ENCODE data around the gene BLID. TPM values are rescaled to one million over a fixed set of nuclear protein-coding genes. Genes with fewer than 3 reads are reported as not detected.

Gene BLID
- total RNA-seq, 1 donor from 2014 or later = not detected

DNA sequence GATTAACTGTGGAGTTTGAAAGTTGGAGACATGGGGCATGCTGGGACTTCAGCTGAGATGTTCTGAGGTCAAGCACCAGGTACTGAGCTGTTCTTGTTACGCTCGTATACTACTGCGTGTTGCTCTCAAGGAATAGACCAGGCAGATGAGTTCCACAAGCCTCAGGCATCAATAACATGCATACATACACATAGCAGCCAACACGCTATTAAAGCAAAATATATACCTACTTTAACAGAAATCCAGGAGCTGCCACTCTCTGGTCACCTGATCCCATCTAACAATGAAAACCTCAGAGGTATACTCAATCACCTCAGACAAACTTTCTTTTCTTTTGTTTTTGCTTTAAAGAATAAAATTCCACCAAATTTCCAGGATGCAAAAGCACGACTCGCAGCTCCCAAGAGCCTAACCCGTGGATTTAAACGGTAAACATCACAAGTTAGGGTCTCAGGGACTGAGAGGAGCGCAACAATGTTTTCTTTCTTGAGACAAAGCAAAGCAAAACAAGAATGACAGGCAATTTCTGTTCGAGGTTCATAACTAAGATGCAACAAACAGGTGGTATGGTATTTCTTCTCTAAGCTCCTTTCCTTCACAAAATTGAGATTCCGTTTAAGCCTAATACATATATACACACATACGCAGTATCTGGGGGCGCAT is 16.5 kb downstream of the BLID start:
- Mint-ChIP-seq H3K27ac (no peak overlapping the region), H3K27me3 (ENCODE audit: low read depth) (peaks cover 28% of the 10 kb centered on the region), H3K4me3 (ENCODE audit: low read depth) (no peak overlapping the region), H3K36me3 (ENCODE audit: low read depth) (no peaks in the 10 kb centered on the region), H3K4me1 (ENCODE audit: low read depth) (peaks cover 1% of the 10 kb centered on the region), H3K9me3 (no peaks in the 10 kb centered on the region)
- DNase-seq (ENCODE audit: low spot score) = no peak
- intact Hi-C loops (cut with micrococcal nuclease) = no loop called here

DNA sequence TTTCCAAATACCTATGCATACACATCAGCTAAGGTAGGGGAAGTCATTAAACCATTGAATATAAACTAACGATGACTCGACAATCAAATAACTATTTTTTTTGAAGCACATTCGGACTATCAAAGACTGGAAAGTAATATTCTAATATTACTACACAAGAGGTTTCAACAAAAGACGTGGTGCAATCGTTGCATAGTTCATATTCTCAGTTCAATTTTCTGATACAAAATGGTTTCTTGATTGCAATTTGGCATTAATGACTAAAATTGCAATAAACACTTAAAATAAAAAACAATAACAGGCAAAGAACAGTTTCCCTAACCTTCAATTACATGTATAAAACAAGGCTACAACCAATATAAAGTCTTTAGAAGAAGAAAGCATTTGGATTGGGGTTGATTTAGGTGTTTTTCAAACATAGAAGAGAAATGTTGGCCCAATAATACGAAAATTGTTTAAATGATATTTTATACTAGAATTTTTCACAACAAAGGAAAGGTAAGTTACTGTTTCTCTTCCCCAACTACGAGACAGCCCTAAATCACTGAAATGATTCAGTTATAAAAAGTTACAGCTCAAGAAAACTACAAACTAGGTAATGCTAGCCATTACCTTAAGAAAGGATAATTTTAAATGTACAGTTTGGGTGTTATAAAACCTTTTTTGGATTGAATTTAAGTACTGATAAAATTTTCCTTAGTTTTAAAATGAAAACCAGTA is 17.6 kb downstream of the BLID start:
- Mint-ChIP-seq H3K27ac (no peak overlapping the region), H3K4me1 (ENCODE audit: low read depth) (peaks cover 1% of the 10 kb centered on the region), H3K36me3 (ENCODE audit: low read depth) (no peaks in the 10 kb centered on the region), H3K27me3 (ENCODE audit: low read depth) (peaks cover 28% of the 10 kb centered on the region), H3K9me3 (no peaks in the 10 kb centered on the region), H3K4me3 (ENCODE audit: low read depth) (no peak overlapping the region)
- intact Hi-C loops (cut with micrococcal nuclease) = no loop called here
- DNase-seq (ENCODE audit: low spot score) = no peak

DNA sequence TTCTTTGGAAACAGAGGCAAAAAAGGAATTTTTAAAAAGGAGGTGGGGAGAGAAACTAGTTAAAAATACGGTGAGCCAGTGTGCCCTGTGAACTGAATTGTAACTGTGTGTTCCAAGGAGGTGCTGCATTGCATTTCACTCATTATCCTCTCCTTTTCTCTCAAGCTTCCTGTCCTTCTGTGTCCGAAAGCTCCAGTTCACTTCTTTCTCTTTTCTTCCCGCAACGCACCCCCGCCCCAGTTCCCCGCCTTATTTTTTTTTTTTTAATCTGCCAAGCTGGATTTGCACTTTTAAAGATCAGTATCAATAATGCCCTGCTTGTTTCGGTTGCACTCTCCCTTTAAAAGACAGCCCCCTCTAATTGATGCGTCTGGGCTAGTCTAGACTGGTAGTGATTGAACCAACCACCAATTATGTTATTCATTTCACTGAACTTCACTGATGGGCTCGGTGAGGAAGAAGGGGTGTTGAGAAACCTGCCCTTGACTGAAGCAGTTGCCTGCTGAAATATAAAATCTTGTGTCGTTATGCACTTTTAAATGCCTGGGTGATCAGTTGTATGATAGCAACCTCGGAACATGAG is 18.5 kb downstream of the BLID start:
- Mint-ChIP-seq H3K4me1 (ENCODE audit: low read depth) (peaks cover 1% of the 10 kb centered on the region), H3K9me3 (no peaks in the 10 kb centered on the region), H3K27ac (no peak overlapping the region), H3K27me3 (ENCODE audit: low read depth) (peaks cover 28% of the 10 kb centered on the region), H3K4me3 (ENCODE audit: low read depth) (no peak overlapping the region), H3K36me3 (ENCODE audit: low read depth) (no peaks in the 10 kb centered on the region)
- intact Hi-C loops (cut with micrococcal nuclease) = no loop called here
- DNase-seq (ENCODE audit: low spot score) = no peak

DNA sequence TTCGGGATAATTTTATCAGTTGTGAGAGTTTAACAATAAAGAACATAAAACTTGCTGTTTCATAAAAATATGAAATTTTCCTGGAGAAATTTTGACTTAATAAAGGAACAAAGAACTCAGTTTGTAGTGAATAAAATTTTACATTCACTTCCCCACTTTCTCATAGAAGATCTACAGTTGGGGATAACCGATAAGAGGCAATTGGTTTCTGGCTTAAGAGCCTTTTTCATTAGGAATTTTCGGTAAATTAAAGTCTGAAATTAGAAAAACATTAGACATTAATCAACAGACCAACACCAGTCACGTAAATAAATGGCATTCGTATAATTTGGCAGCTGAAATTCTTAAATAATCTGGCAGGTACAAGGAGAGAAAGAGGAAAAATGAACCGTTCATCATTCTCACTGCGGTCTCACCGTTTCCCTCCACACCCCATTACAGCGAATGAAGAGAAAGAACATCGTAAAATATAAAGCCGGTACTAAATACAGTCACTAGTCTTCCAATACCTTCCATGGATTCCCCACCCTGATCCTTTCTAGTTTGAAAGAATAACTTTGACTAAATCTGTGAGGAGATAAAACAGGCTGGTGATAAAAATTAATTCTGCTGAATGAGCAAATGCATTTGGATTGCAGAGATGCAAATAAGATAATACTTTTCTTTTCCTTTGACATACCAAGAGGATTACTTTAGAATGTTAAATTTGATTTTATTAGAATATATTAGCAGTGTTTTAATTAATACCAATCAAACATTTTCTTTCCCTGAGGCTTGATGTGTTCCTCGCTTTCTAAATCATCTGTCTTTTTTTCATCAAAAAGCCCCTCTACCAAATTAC is 19.5 kb downstream of the BLID start:
- peaks cover 1% of the 10 kb centered on the region for H3K4me1 Mint-ChIP-seq (ENCODE audit: low read depth)
- H3K9me3 Mint-ChIP-seq = no peaks in the 10 kb centered on the region
- H3K27me3 Mint-ChIP-seq (ENCODE audit: low read depth) = peaks cover 28% of the 10 kb centered on the region
- no peak overlapping the region for H3K4me3 Mint-ChIP-seq (ENCODE audit: low read depth)
- no peaks in the 10 kb centered on the region for H3K36me3 Mint-ChIP-seq (ENCODE audit: low read depth)
- intact Hi-C loops (cut with micrococcal nuclease) = no loop called here
- H3K27ac Mint-ChIP-seq = no peak overlapping the region
- no peak for DNase-seq (ENCODE audit: low spot score)

DNA sequence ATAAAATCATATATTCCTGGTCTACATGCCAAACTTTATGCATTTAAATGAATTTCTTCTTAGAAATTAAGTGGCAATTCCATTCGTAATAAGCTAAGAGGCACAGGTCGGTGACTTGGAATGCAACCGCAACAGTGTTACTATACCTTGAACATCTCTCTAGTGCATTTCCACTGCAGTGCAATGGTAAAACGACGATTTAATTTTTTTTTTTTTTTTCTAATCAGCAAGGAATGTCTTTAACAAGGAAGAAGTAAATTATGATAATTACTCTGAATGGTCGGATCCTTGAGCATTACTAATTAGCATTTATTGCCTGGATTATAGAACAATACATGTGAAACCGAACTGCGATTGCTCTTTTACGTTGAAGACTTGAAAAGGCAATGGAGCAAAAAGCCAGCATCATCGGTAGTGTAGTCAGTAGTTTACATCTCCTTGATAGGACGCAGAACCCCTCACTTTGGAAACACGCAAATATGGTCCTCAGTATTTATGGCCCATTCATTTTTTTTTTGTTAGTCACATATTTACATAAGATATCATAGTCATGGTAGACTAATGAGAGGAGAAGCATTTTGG is 20.2 kb downstream of the BLID start:
- H3K36me3 Mint-ChIP-seq (ENCODE audit: low read depth) = no peaks in the 10 kb centered on the region
- H3K4me1 Mint-ChIP-seq (ENCODE audit: low read depth) = peaks cover 1% of the 10 kb centered on the region
- H3K27me3 Mint-ChIP-seq (ENCODE audit: low read depth) = peaks cover 22% of the 10 kb centered on the region
- intact Hi-C loops (cut with micrococcal nuclease) = no loop called here
- DNase-seq (ENCODE audit: low spot score) = no peak
- no peak overlapping the region for H3K4me3 Mint-ChIP-seq (ENCODE audit: low read depth)
- H3K9me3 Mint-ChIP-seq = no peaks in the 10 kb centered on the region
- no peak overlapping the region for H3K27ac Mint-ChIP-seq

DNA sequence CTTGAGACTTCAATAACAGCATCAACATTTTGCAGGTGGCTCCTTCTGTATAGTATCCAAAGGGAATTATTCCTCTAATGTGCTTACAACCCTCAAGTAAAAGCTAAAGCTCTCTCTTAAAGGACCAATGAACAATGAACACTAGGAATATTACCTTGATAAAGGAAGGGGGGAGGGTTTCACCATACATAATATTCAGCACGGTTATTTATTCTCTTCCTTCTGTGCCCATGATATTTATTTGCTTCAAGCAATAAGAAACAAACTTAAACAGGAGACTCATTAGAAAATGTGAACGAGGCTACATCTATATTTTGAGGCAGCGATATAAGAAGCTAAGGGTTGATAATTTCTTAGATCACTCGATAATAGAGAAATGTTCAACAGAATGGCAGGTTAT is 21.2 kb downstream of the BLID start:
- H3K36me3 Mint-ChIP-seq (ENCODE audit: low read depth) = no peaks in the 10 kb centered on the region
- peaks cover 15% of the 10 kb centered on the region for H3K27me3 Mint-ChIP-seq (ENCODE audit: low read depth)
- no peak for DNase-seq (ENCODE audit: low spot score)
- intact Hi-C loops (cut with micrococcal nuclease) = no loop called here
- H3K4me1 Mint-ChIP-seq (ENCODE audit: low read depth) = no peaks in the 10 kb centered on the region
- no peak overlapping the region for H3K4me3 Mint-ChIP-seq (ENCODE audit: low read depth)
- no peaks in the 10 kb centered on the region for H3K9me3 Mint-ChIP-seq
- no peak overlapping the region for H3K27ac Mint-ChIP-seq

DNA sequence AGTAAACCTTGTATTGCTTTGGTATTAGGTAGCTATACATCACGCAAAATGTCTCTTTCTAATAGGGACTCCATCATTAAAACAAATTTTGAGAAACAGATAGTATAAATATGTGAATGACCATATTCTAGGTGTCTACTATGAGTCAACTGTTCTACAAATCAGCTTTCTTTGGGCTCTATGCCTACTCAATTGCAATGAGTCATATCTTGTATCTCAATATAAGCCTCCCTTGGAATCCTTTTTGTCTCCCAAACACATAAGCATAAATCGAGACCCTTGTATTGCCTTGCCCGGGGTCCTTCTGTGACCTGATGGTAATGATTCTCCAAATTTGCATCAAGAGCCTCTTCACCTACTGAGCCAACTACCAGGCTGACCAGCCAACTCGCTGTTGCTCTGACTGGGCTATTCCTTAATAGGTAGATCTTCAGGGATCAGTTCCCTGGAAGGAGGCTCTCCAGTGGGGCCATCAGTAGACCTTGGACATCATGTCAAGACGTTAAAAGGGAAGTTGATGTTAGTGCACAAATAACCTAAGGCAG is 22.2 kb downstream of the BLID start:
- intact Hi-C loops (cut with micrococcal nuclease) = no loop called here
- peaks cover 10% of the 10 kb centered on the region for H3K27me3 Mint-ChIP-seq (ENCODE audit: low read depth)
- H3K9me3 Mint-ChIP-seq = no peaks in the 10 kb centered on the region
- no peak overlapping the region for H3K4me3 Mint-ChIP-seq (ENCODE audit: low read depth)
- H3K36me3 Mint-ChIP-seq (ENCODE audit: low read depth) = no peaks in the 10 kb centered on the region
- no peak overlapping the region for H3K27ac Mint-ChIP-seq
- H3K4me1 Mint-ChIP-seq (ENCODE audit: low read depth) = no peaks in the 10 kb centered on the region
- no peak for DNase-seq (ENCODE audit: low spot score)

DNA sequence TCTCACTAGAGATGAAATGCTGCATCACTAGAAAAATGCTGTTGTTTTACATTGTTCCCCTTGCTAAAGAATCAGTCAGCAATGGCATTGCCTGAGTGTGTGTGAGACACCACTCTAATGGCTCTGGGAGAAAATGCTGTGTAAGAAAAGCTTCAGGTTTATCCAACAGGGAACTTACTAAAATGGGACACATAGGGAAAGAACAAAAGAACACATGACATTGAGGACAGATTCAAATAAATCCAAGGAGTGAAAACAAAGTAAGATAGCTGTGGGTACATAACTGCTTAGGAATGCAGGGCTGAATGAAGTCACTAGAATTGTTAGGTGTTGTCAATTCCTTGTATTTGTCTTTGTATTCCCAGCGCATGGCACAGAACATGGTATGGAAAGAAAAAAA is 24.2 kb downstream of the BLID start:
- DNase-seq (ENCODE audit: low spot score) = no peak

DNA sequence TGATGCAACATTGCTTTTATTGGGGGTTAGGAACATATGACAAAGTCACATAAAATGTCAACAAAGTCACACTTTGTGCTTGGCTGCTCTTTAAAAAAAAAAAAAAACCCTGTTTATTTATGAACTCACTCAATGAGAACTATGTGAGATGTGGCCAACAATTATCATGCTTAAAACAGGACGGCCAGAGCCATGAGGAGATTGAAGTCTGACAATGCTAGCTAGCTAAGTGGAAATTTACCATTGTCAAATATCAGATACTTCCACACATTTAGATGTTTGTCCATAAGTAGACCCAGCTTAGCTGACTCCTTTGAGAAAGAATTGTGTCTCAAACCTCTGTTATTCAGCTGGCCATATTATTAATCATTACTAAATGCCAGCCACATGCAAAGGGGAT is 26.9 kb downstream of the BLID start:
- H3K27me3 Mint-ChIP-seq (ENCODE audit: low read depth) = no peaks in the 10 kb centered on the region
- H3K4me3 Mint-ChIP-seq (ENCODE audit: low read depth) = no peak overlapping the region
- DNase-seq (ENCODE audit: low spot score) = no peak
- no peaks in the 10 kb centered on the region for H3K4me1 Mint-ChIP-seq (ENCODE audit: low read depth)
- H3K9me3 Mint-ChIP-seq = no peaks in the 10 kb centered on the region
- H3K27ac Mint-ChIP-seq = no peak overlapping the region
- no peaks in the 10 kb centered on the region for H3K36me3 Mint-ChIP-seq (ENCODE audit: low read depth)
- intact Hi-C loops (cut with micrococcal nuclease) = no loop called here

More for the DNA sequence above, 24.2 kb downstream of the BLID start:
- no peaks in the 10 kb centered on the region for H3K4me1 Mint-ChIP-seq (ENCODE audit: low read depth)
- H3K36me3 Mint-ChIP-seq (ENCODE audit: low read depth) = no peaks in the 10 kb centered on the region
- H3K27ac Mint-ChIP-seq = no peak overlapping the region
- no peaks in the 10 kb centered on the region for H3K9me3 Mint-ChIP-seq
- no peak overlapping the region for H3K4me3 Mint-ChIP-seq (ENCODE audit: low read depth)
- intact Hi-C loops (cut with micrococcal nuclease) = no loop called here
- no peaks in the 10 kb centered on the region for H3K27me3 Mint-ChIP-seq (ENCODE audit: low read depth)

DNA sequence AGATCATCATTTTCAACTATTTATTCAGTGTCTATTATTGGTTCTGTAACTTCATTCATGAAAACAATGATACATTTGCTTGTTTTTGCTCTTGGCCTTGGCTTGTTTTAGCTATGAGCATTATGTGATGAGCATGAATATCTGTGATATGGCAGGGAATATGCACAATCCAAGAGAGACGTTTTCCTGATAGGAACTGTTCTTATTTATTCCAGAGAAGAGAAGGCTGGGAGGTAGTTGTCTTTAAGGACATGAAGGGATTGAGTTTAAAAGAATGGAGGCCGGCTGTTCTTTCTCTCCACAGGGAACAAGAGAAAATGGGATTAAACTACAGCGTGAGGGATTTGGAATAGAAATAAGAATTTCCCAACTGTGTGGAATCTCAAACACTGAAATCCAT is 30.3 kb downstream of the BLID start:
- Mint-ChIP-seq H3K27me3 (ENCODE audit: low read depth) (no peaks in the 10 kb centered on the region), H3K4me1 (ENCODE audit: low read depth) (no peaks in the 10 kb centered on the region), H3K27ac (no peak overlapping the region), H3K36me3 (ENCODE audit: low read depth) (no peaks in the 10 kb centered on the region), H3K4me3 (ENCODE audit: low read depth) (no peak overlapping the region), H3K9me3 (no peaks in the 10 kb centered on the region)
- DNase-seq (ENCODE audit: low spot score) = no peak
- intact Hi-C loops (cut with micrococcal nuclease) = no loop called here

DNA sequence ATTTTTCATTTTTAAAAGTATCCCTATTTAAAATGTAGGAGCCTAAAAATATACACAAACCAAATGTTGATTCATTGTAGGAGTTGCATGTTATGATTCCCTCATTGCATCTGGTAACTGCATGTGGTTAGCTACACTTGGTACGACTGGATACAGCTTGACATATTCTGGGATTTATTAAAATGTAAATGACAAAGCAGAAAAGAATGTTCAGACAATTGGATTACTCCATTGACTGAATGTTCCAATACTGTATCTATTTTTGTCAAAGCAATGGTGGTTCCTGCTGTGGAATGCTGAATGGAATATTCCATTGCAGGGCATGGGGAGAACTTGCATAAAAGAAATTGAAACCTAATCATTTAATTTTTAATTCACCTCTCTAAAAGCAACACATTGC is 30.8 kb downstream of the BLID start:
- no peaks in the 10 kb centered on the region for H3K27me3 Mint-ChIP-seq (ENCODE audit: low read depth)
- no peak overlapping the region for H3K27ac Mint-ChIP-seq
- no peaks in the 10 kb centered on the region for H3K4me1 Mint-ChIP-seq (ENCODE audit: low read depth)
- H3K9me3 Mint-ChIP-seq = no peaks in the 10 kb centered on the region
- intact Hi-C loops (cut with micrococcal nuclease) = no loop called here
- no peak for DNase-seq (ENCODE audit: low spot score)
- no peaks in the 10 kb centered on the region for H3K36me3 Mint-ChIP-seq (ENCODE audit: low read depth)
- no peak overlapping the region for H3K4me3 Mint-ChIP-seq (ENCODE audit: low read depth)

DNA sequence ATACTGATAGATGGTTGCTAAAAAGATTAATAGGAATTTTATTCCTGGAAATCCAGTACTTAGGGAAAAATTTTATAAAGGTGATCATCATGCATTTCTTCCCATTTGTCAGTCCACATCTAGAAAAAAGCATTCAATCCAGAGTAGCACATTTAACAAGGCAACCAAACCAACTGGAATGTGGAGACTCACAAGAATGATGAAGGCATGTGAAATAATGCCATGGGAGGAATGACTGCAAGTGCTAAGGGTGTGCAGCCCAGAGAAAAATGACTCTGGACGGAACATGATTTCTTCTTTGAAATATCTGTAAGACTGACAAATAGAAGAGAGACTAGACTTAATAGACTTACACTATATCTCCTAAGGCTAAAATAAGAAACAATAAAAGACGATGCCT is 33.8 kb downstream of the BLID start:
- Mint-ChIP-seq H3K27ac (no peak overlapping the region), H3K4me3 (ENCODE audit: low read depth) (no peak overlapping the region), H3K9me3 (no peaks in the 10 kb centered on the region), H3K27me3 (ENCODE audit: low read depth) (no peaks in the 10 kb centered on the region), H3K36me3 (ENCODE audit: low read depth) (no peaks in the 10 kb centered on the region), H3K4me1 (ENCODE audit: low read depth) (no peaks in the 10 kb centered on the region)
- DNase-seq (ENCODE audit: low spot score) = no peak
- intact Hi-C loops (cut with micrococcal nuclease) = no loop called here

All from activated T-helper 2 cell treated with anti-CD3 and anti-CD28 coated beads, Interferon-gamma antibody, Interleukin-2, Interleukin-4, amounts not matched to agents 10 μg/mL and 5 μg/mL and 100 μg/mL, durations not matched to agents 14 hours and 24 hours and 36 hours (primary cell).